Lung (tissue), 12 donors: ENCODE results near the gene NEDD9. TPM values are rescaled to one million over a fixed set of nuclear protein-coding genes. Genes with fewer than 3 reads are reported as not detected.

Experiments
- ATAC-seq: fragments of 200-7000 bp; cut with Tn5 transposase; one replicate; pipeline ENCODE4 v1.9.1; 2020; ENCODE audit warnings: moderate number of reproducible peaks; ENCODE audit not compliant: insufficient read depth, low FRiP score
- DNase-seq, 3 donors: peaks; one replicate each; pipeline ENCODE4 v3.0.0-alpha.2; 2013 to 2017
- H3K27ac ChIP-seq, 2 donors: one replicate each; pipeline ENCODE4 v1.5.1; 2013; ENCODE audit warnings: mild to moderate bottlenecking in 2 of 2, moderate library complexity in 2 of 2, control low read depth in 1 of 2, inconsistent platforms in 1 of 2, low read depth in 1 of 2, low read length in 1 of 2
- H3K27me3 ChIP-seq, 3 donors: one replicate each; pipeline ENCODE4 v1.5.1; 2013; ENCODE audit warnings: low read length in 2 of 3; ENCODE audit not compliant: control insufficient read depth in 3 of 3, insufficient read depth in 3 of 3
- H3K36me3 ChIP-seq, 4 donors: one replicate each; pipeline ENCODE4 v1.5.1; 2013; ENCODE audit warnings: low read length in 4 of 4, mild to moderate bottlenecking in 1 of 4, moderate library complexity in 1 of 4; ENCODE audit not compliant: control insufficient read depth in 4 of 4, insufficient read depth in 4 of 4
- H3K4me1 ChIP-seq, 5 donors: one replicate each; pipeline ENCODE4 v1.5.1; 2013; ENCODE audit warnings: low read length in 5 of 5, mild to moderate bottlenecking in 2 of 5, moderate library complexity in 1 of 5; ENCODE audit not compliant: control insufficient read depth in 5 of 5, insufficient read depth in 5 of 5
- H3K4me3 ChIP-seq: one replicate; pipeline ENCODE4 v1.5.1; 2013; ENCODE audit warnings: mild to moderate bottlenecking, control low read depth, moderate library complexity
- H3K9ac ChIP-seq, 2 donors: one replicate each; pipeline ENCODE4 v1.5.1; 2013; ENCODE audit warnings: low read length in 2 of 2, control low read depth in 1 of 2; ENCODE audit not compliant: insufficient read depth in 1 of 2
- H3K9me3 ChIP-seq, 4 donors: one replicate each; pipeline ENCODE4 v1.5.1; 2013; ENCODE audit warnings: low read length in 3 of 4, mild to moderate bottlenecking in 1 of 4, moderate library complexity in 1 of 4; ENCODE audit not compliant: control insufficient read depth in 4 of 4, insufficient read depth in 3 of 4
- CTCF ChIP-seq: IDR thresholded peaks from 2 replicates; pipeline ENCODE4 v1.5.1; 2012; ENCODE audit warnings: mild to moderate bottlenecking; ENCODE audit errors: control extremely low read depth, extremely low read depth
- WGBS, 2 donors: extraction: QIAGEN DNeasy Blood & Tissue Kit; methylation state at CpG; one replicate each; pipeline ENCODE4 v1.1.7; 2013; 5-methylcytosine and 5-hydroxymethylcytosine counted together
- polyA plus RNA-seq, 2 donors: library from polyadenylated mRNA; stranded (reverse); fragments of 200-250 nt; gene quantifications; one replicate each; pipeline ENCODE4 v1.2.1, GENCODE V29; 2013
- total RNA-seq, 2 donors: library from RNA; depleted of rRNA in 1 of 2; stranded (reverse); fragments of >200 nt in 1 of 2; gene quantifications; one replicate each; pipeline ENCODE4 v1.2.1, GENCODE V29; 2014 to 2021
- donor health status: control.
- donor health status: control.
- donor health status: Bipolar disorder and iron deficiency.
- donor health status: healthy.
- donor health status: DM: yes; HTN: yes; CAD: no.

NEDD9 gene
- total and polyA plus RNA-seq, 4 donors, result 28.2 to 158 (median 125) TPM

GRCh38 chr6:11179088-11179418 is 53.4 kb downstream of the NEDD9 start:
- 98% methylated on average over 6 of the region's 6 CpGs for WGBS, 2 donors
- Histone ChIP-seq H3K9me3 (no peaks in the 10 kb centered on the region), H3K36me3 (peaks cover 0 to 6% (median 1%) of the 10 kb centered on the region in 4 donors), H3K4me3 (no peak overlapping the region), H3K27me3 (no peaks in the 10 kb centered on the region), H3K4me1 (no peaks in the 10 kb centered on the region), H3K27ac (no peak overlapping the region), H3K9ac (no peak overlapping the region)
- DNase-seq, result no peak
- no peak for TF ChIP-seq CTCF
- ATAC-seq, result no peak

GRCh38 chr6:11177271-11177670 is 55.2 kb downstream of the NEDD9 start:
- ATAC-seq, result no peak
- 97 to 98% methylated on average over 1 of the region's 1 CpG for WGBS, 2 donors

GRCh38 chr6:11174242-11174611 is 58.2 kb downstream of the NEDD9 start:
- DNase-seq, result no peak
- H3K4me1 ChIP-seq, result no peaks in the 10 kb centered on the region
- no peaks in the 10 kb centered on the region for H3K36me3 ChIP-seq
- H3K4me3 ChIP-seq, result no peak overlapping the region
- ATAC-seq, result no peak
- no peaks in the 10 kb centered on the region for H3K27me3 ChIP-seq
- no peak for TF ChIP-seq CTCF
- H3K9ac ChIP-seq, result no peak overlapping the region
- WGBS, 2 donors, result 77 to 89% methylated on average over 5 of the region's 5 CpGs
- H3K27ac ChIP-seq, result no peak overlapping the region
- H3K9me3 ChIP-seq, result no peaks in the 10 kb centered on the region

More at GRCh38 chr6:11177271-11177670, 55.2 kb downstream of the NEDD9 start:
- Histone ChIP-seq H3K36me3 (no peaks in the 10 kb centered on the region), H3K4me1 (no peaks in the 10 kb centered on the region), H3K9me3 (no peaks in the 10 kb centered on the region), H3K27ac (no peak overlapping the region), H3K27me3 (no peaks in the 10 kb centered on the region), H3K4me3 (no peak overlapping the region), H3K9ac (no peak overlapping the region)
- DNase-seq, result no peak
- TF ChIP-seq CTCF, result no peak
